ENCODE data around the gene POLR3K. TPM values are rescaled to one million over a fixed set of nuclear protein-coding genes. Genes with fewer than 3 reads are reported as not detected.

Gene POLR3K
- total RNA-seq, 2 donors from 2014 or later = 31.1 to 35.8 TPM

DNA sequence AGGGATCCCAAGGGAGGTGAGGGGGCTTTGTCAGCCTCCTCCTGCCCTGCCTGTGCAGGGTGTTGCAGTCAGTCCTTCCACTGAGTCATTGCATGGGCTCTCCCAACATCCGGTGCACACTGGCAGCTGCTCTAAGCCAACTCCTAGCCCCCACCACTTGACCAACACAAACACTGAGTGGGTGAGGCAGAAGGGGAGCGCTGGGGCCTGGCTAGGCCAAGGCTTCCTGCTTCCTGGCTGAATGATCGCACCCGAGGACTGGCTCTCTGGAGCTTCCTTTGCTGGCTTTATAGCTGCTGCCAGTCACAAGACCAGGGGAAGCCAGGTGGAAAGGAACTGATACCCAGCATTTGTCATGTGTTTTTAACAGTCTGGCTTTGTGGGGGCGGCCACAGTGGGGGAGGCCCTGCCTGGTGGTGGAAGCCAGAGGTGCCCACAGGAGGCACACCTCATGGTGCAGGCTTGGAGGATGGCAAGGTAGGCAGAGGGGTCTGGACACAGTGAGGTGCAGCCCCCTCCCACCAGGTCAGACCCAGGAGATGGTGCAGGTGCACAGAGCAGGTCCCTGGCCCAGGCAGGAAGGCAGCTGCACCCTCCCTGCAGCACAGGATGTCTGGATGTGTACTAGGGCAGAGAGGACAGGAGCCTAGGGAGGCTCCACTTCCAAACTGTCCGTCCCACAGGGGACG lies 31.5 kb upstream of the POLR3K start:
- H3K27ac Mint-ChIP-seq = no peak overlapping the region
- no peaks in the 10 kb centered on the region for H3K4me1 Mint-ChIP-seq

DNA sequence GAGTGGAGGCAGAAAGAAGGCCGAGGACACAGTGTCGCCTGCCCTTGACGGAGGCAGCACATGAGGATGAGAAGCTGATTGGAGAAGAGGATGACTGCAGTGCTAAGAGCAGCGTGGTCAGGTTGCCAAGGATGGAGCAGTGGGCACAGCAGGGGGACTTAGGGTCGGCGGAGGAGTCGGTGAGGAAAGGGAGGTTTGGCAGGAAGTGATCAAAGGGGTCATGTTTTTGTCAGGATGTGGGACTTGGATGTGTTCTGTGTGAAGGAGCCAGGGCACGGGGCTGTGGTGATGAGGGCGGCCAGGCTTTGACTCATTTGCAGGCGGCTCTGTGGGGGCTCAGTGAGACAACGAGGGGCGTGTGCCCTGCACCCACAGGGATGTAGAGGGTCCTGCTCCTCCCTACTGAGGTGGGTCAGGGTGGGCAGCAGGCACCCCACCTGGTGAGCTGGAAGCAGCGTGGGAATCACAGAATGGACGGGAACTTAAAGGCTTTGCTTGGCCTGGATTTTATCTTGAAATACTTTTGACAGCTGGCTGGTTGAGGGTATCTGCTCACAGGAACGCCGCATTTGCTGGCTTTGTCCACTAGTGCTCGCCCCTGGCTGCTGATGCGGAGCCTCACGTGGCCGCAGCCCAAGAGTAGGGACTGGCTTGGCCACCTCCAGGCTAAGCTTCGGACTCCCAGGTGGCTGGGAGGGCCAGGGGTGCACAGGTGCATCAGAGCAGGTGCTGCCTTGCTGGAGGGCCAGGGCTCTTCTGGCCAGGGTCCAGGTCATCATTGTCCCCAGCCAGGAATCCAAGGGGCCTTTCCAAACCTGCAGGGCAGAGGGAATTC lies 30.6 kb upstream of the POLR3K start:
- Histone ChIP-seq H3K9me3 (ENCODE audit: control insufficient read depth, low read length) (no peaks in the 10 kb centered on the region), H3K4me1 (ENCODE audit: control insufficient read depth, insufficient read depth, low read length) (no peaks in the 10 kb centered on the region), H3K4me3 (ENCODE audit: low read length) (no peak overlapping the region), H3K9ac (ENCODE audit: extremely low read depth, low read length, poor library complexity, severe bottlenecking) (no peak overlapping the region), H3K27ac (ENCODE audit: low read depth, low read length) (no peak overlapping the region), H3K27me3 (ENCODE audit: control insufficient read depth, insufficient read depth, low read length, poor library complexity, severe bottlenecking) (no peaks in the 10 kb centered on the region), H3K36me3 (ENCODE audit: control insufficient read depth, insufficient read depth, low read length) (peaks cover 30% of the 10 kb centered on the region)
- 85% methylated on average over 16 to 21 of the region's 21 CpGs for WGBS, 2 experiments (ENCODE audit: insufficient coverage in 1 of 2, insufficient read length in 1 of 2)
- TF ChIP-seq, protein P1, sequence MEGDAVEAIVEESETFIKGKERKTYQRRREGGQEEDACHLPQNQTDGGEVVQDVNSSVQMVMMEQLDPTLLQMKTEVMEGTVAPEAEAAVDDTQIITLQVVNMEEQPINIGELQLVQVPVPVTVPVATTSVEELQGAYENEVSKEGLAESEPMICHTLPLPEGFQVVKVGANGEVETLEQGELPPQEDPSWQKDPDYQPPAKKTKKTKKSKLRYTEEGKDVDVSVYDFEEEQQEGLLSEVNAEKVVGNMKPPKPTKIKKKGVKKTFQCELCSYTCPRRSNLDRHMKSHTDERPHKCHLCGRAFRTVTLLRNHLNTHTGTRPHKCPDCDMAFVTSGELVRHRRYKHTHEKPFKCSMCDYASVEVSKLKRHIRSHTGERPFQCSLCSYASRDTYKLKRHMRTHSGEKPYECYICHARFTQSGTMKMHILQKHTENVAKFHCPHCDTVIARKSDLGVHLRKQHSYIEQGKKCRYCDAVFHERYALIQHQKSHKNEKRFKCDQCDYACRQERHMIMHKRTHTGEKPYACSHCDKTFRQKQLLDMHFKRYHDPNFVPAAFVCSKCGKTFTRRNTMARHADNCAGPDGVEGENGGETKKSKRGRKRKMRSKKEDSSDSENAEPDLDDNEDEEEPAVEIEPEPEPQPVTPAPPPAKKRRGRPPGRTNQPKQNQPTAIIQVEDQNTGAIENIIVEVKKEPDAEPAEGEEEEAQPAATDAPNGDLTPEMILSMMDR (conservative IDR thresholded peaks at IDR 0.05) = peak; percentile 36
- Mint-ChIP-seq H3K4me3 (no peak overlapping the region), H3K4me1 (no peaks in the 10 kb centered on the region), H3K27me3 (ENCODE audit: insufficient read depth) (no peaks in the 10 kb centered on the region), H3K9me3 (no peaks in the 10 kb centered on the region), H3K36me3 (ENCODE audit: low read depth) (peaks cover 44% of the 10 kb centered on the region), H3K27ac (peak overlapping the region; percentile 5)
- peak; percentile 65 for DNase-seq

More for the DNA sequence above, 31.5 kb upstream of the POLR3K start:
- peaks cover 26% of the 10 kb centered on the region for H3K36me3 ChIP-seq (ENCODE audit: control insufficient read depth, insufficient read depth, low read length)
- H3K36me3 Mint-ChIP-seq (ENCODE audit: low read depth) = peaks cover 41% of the 10 kb centered on the region
- TF ChIP-seq, protein P1 (conservative IDR thresholded peaks at IDR 0.05) = no peak
- DNase-seq = no peak
- WGBS, 2 experiments (ENCODE audit: insufficient coverage in 1 of 2, insufficient read length in 1 of 2) = 91 to 96% methylated on average over 5 to 7 of the region's 7 CpGs
- H3K9me3 Mint-ChIP-seq = no peaks in the 10 kb centered on the region
- H3K4me3 ChIP-seq (ENCODE audit: low read length) = no peak overlapping the region
- no peak overlapping the region for H3K4me3 Mint-ChIP-seq
- no peaks in the 10 kb centered on the region for H3K9me3 ChIP-seq (ENCODE audit: control insufficient read depth, low read length)
- H3K27ac ChIP-seq (ENCODE audit: low read depth, low read length) = no peak overlapping the region
- H3K9ac ChIP-seq (ENCODE audit: extremely low read depth, low read length, poor library complexity, severe bottlenecking) = no peak overlapping the region
- H3K27me3 ChIP-seq (ENCODE audit: control insufficient read depth, insufficient read depth, low read length, poor library complexity, severe bottlenecking) = no peaks in the 10 kb centered on the region
- no peaks in the 10 kb centered on the region for H3K4me1 ChIP-seq (ENCODE audit: control insufficient read depth, insufficient read depth, low read length)
- no peaks in the 10 kb centered on the region for H3K27me3 Mint-ChIP-seq (ENCODE audit: insufficient read depth)

DNA sequence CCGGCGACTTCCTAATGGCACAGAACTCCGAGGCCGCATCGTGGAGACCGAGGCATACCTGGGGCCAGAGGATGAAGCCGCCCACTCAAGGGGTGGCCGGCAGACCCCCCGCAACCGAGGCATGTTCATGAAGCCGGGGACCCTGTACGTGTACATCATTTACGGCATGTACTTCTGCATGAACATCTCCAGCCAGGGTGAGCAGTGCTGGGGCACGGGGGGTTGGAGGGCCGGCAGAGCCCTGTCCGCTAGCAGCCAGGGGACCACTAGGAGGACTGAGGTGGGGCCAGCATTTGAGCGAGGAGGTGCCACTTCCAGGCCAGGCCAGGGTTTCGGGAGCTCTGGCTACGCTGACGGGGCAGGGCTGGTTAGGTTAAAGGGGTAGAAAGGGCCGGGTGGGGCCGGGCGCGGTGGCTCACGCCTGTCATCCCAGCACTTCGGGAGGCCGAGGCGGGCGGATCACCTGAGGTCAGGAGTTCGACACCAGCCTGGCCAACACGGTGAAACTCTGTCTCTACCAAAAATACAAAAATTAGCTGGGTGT lies 29.7 kb upstream of the POLR3K start:
- Histone ChIP-seq H3K9me3 (ENCODE audit: control insufficient read depth, low read length) (no peaks in the 10 kb centered on the region), H3K27me3 (ENCODE audit: control insufficient read depth, insufficient read depth, low read length, poor library complexity, severe bottlenecking) (no peaks in the 10 kb centered on the region), H3K9ac (ENCODE audit: extremely low read depth, low read length, poor library complexity, severe bottlenecking) (no peak overlapping the region), H3K4me1 (ENCODE audit: control insufficient read depth, insufficient read depth, low read length) (no peaks in the 10 kb centered on the region), H3K36me3 (ENCODE audit: control insufficient read depth, insufficient read depth, low read length) (peaks cover 27% of the 10 kb centered on the region), H3K4me3 (ENCODE audit: low read length) (no peak overlapping the region), H3K27ac (ENCODE audit: low read depth, low read length) (no peak overlapping the region)
- DNase-seq = no peak
- no peaks in the 10 kb centered on the region for H3K9me3 Mint-ChIP-seq
- TF ChIP-seq, protein P1 (conservative IDR thresholded peaks at IDR 0.05) = no peak
- no peak overlapping the region for H3K27ac Mint-ChIP-seq
- H3K4me1 Mint-ChIP-seq = no peaks in the 10 kb centered on the region
- H3K4me3 Mint-ChIP-seq = no peak overlapping the region
- H3K36me3 Mint-ChIP-seq (ENCODE audit: low read depth) = peaks cover 37% of the 10 kb centered on the region
- 95 to 96% methylated on average over 18 to 31 of the region's 31 CpGs for WGBS, 2 experiments (ENCODE audit: insufficient coverage in 1 of 2, insufficient read length in 1 of 2)
- H3K27me3 Mint-ChIP-seq (ENCODE audit: insufficient read depth) = no peaks in the 10 kb centered on the region
